Astrocyte (in vitro differentiated cells and primary cell): Measurements from ENCODE around the gene MLH1.

Source experiments
- CTCF ChIP-seq: IDR thresholded peaks from 2 replicates; pipeline ENCODE4 v1.5.1; 2011; ENCODE audit warnings: low read depth, mild to moderate bottlenecking, inconsistent platforms, low read length, moderate library complexity; ENCODE audit not compliant: insufficient read depth
- EZH2 ChIP-seq: IDR thresholded peaks from 2 replicates; pipeline ENCODE4 v1.6.1; 2012; ENCODE audit warnings: mild to moderate bottlenecking, low read length, inconsistent platforms; ENCODE audit not compliant: insufficient read depth

- TF ChIP-seq CTCF (no peak), EZH2 (no peak)
Observed at GRCh38 chr3:37075955-37076354, 82.6 kb downstream of the MLH1 start.
